Measurements from ENCODE around the gene SPDYE6.

DNA sequence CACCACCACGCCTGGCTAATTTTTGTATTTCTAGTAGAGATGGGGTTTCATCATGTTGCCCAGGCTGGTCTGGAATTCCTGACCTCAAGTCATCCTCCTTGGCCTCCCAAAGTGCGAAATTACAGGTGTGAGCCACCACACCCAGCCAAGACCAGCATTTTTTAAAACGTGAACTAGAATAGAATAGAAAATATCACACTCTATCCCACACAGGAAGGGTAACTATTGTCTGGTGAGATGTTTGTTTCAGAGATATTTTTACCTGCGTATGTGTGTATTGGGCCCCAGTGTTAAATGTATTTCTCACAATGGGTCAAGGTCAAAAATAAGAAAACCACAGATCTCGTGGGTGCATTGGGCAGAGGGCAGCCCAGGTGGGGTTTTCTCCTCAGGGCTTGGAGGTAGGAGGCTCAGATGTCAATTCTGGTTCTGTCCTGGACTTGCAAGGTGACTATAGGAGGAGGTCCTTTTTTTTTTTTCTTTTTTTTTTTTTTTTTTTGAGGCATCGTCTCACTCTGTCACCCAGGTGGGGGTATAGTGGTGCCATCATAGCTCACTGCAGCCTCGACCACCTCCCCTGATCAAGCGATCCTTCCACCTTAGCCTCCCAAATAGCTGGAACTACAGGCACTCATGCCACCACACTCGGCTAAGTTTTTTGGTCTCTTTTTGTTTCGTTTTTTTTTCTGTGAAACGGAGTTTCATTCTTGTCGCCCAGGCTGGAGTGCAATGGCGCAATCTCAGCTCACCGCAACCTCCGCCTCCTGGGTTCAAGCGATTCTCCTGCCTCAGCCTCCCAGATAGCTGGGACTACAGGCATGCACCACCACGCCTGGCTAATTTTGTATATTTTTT is 50.6 kb downstream of the SPDYE6 start:
- TF ChIP-seq, protein P1, sequence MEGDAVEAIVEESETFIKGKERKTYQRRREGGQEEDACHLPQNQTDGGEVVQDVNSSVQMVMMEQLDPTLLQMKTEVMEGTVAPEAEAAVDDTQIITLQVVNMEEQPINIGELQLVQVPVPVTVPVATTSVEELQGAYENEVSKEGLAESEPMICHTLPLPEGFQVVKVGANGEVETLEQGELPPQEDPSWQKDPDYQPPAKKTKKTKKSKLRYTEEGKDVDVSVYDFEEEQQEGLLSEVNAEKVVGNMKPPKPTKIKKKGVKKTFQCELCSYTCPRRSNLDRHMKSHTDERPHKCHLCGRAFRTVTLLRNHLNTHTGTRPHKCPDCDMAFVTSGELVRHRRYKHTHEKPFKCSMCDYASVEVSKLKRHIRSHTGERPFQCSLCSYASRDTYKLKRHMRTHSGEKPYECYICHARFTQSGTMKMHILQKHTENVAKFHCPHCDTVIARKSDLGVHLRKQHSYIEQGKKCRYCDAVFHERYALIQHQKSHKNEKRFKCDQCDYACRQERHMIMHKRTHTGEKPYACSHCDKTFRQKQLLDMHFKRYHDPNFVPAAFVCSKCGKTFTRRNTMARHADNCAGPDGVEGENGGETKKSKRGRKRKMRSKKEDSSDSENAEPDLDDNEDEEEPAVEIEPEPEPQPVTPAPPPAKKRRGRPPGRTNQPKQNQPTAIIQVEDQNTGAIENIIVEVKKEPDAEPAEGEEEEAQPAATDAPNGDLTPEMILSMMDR (conservative IDR thresholded peaks at IDR 0.05; ENCODE audit: low read length): no peak
- TF ChIP-seq EZH2phosphoT487 (IDR thresholded peaks at IDR 0.05; ENCODE audit: borderline replicate concordance): no peak

All from Loucy (cell line).